Measurements from ENCODE around the gene MRPL39. TPM values are rescaled to one million over a fixed set of nuclear protein-coding genes. Genes with fewer than 3 reads are reported as not detected.
A peak's percentile ranks its signal among the peaks of the same experiment; 100 is the strongest.

The MRPL39 gene
- total RNA-seq, 2 donors from 2014 or later: 25.9 to 35.7 TPM

GRCh38 chr21:25625036-25625435 lies 17.8 kb upstream of the MRPL39 start:
- no peak for TF ChIP-seq CTCF (IDR thresholded peaks at IDR 0.05)
- no peak overlapping the region for H3K4me3 ChIP-seq
- no peak overlapping the region for H3K27ac ChIP-seq
- peaks cover 0 to 9% of the 10 kb centered on the region in 2 donors for H3K4me1 ChIP-seq
- no peaks in the 10 kb centered on the region for H3K27me3 ChIP-seq
- no peak for DNase-seq (ENCODE audit: low spot score)
- no peaks in the 10 kb centered on the region for H3K36me3 ChIP-seq
- H3K9me3 ChIP-seq: no peaks in the 10 kb centered on the region

- no peaks in the 10 kb centered on the region for H3K27me3 ChIP-seq
- no peaks in the 10 kb centered on the region for H3K36me3 ChIP-seq
- H3K27ac ChIP-seq: no peak overlapping the region
- H3K4me1 ChIP-seq: peaks cover 0 to 9% of the 10 kb centered on the region in 2 donors
- H3K9me3 ChIP-seq: no peaks in the 10 kb centered on the region
- TF ChIP-seq CTCF (IDR thresholded peaks at IDR 0.05): no peak
- no peak overlapping the region for H3K4me3 ChIP-seq
- no peak for DNase-seq (ENCODE audit: low spot score)
Measured at GRCh38 chr21:25624511-25624910, 17.2 kb upstream of the MRPL39 start.

GRCh38 chr21:25619198-25619597 lies 11.9 kb upstream of the MRPL39 start:
- Histone ChIP-seq H3K4me1 (no peaks in the 10 kb centered on the region), H3K9me3 (no peaks in the 10 kb centered on the region), H3K27me3 (no peaks in the 10 kb centered on the region), H3K27ac (no peak overlapping the region), H3K4me3 (no peak overlapping the region), H3K36me3 (no peaks in the 10 kb centered on the region)
- no peak for TF ChIP-seq CTCF (IDR thresholded peaks at IDR 0.05)
- DNase-seq (ENCODE audit: low spot score): no peak

GRCh38 chr21:25615880-25616279 lies 8.6 kb upstream of the MRPL39 start:
- no peak overlapping the region for H3K4me3 ChIP-seq
- no peaks in the 10 kb centered on the region for H3K36me3 ChIP-seq
- H3K27me3 ChIP-seq: no peaks in the 10 kb centered on the region
- H3K9me3 ChIP-seq: no peaks in the 10 kb centered on the region
- no peak for DNase-seq (ENCODE audit: low spot score)
- no peak for TF ChIP-seq CTCF (IDR thresholded peaks at IDR 0.05)
- H3K27ac ChIP-seq: peak overlapping the region in 1 of 2 donors; percentile 38
- no peaks in the 10 kb centered on the region for H3K4me1 ChIP-seq

GRCh38 chr21:25614441-25614840 lies 7.2 kb upstream of the MRPL39 start:
- Histone ChIP-seq H3K9me3 (no peaks in the 10 kb centered on the region), H3K27me3 (no peaks in the 10 kb centered on the region), H3K4me3 (no peak overlapping the region), H3K36me3 (no peaks in the 10 kb centered on the region), H3K27ac (no peak overlapping the region), H3K4me1 (no peaks in the 10 kb centered on the region)
- TF ChIP-seq CTCF (IDR thresholded peaks at IDR 0.05): no peak
- DNase-seq (ENCODE audit: low spot score): no peak

- H3K27ac ChIP-seq: peak overlapping the region; percentile 84 to 85
- peak; percentile 86 for DNase-seq (ENCODE audit: low spot score)
Measured at GRCh38 chr21:25608044-25608737, 910 bp upstream of the MRPL39 start.

More at GRCh38 chr21:25608044-25608737, 910 bp upstream of the MRPL39 start:
- peak overlapping the region; percentile 86 to 87 for H3K4me3 ChIP-seq
- no peaks in the 10 kb centered on the region for H3K27me3 ChIP-seq
- H3K36me3 ChIP-seq: peaks cover 7% of the 10 kb centered on the region
- peaks cover 3 to 25% of the 10 kb centered on the region in 2 donors for H3K4me1 ChIP-seq
- H3K9me3 ChIP-seq: no peaks in the 10 kb centered on the region
- peak; percentile 94 to 95 for TF ChIP-seq CTCF (IDR thresholded peaks at IDR 0.05)
